Liver (tissue), 9 donors: ENCODE data around the gene KCNA2. TPM values are rescaled to one million over a fixed set of nuclear protein-coding genes. Genes with fewer than 3 reads are reported as not detected.

Source experiments
- DNase-seq: peaks from one replicate; pipeline ENCODE4 v3.0.0-alpha.2; 2017; ENCODE audit warnings: low spot score
- H3K27ac ChIP-seq, 2 donors: one replicate each; pipeline ENCODE4 v1.7.0; 2013; ENCODE audit warnings: inconsistent platforms in 2 of 2, low read length in 2 of 2, control low read depth in 1 of 2, low read depth in 1 of 2, mild to moderate bottlenecking in 1 of 2
- H3K27me3 ChIP-seq, 4 donors: one replicate each; pipeline versions ENCODE4 v1.6.1 to v1.7.0; 2013; ENCODE audit warnings: low read length in 3 of 4, inconsistent platforms in 1 of 4, mild to moderate bottlenecking in 1 of 4, moderate library complexity in 1 of 4; ENCODE audit not compliant: control insufficient read depth in 4 of 4, insufficient read depth in 4 of 4
- H3K36me3 ChIP-seq, 4 donors: one replicate each; pipeline versions ENCODE4 v1.6.1 to v1.7.0; 2013; ENCODE audit warnings: low read length in 3 of 4, mild to moderate bottlenecking in 3 of 4, low read depth in 1 of 4, moderate library complexity in 1 of 4; ENCODE audit not compliant: control insufficient read depth in 4 of 4, insufficient read depth in 3 of 4
- H3K4me1 ChIP-seq, 4 donors: one replicate each; pipeline versions ENCODE4 v1.6.1 to v1.7.0; 2013; ENCODE audit warnings: low read length in 3 of 4, mild to moderate bottlenecking in 3 of 4, moderate library complexity in 1 of 4; ENCODE audit not compliant: control insufficient read depth in 4 of 4, insufficient read depth in 4 of 4
- H3K4me3 ChIP-seq, 3 donors: one replicate each; pipeline versions ENCODE4 v1.6.1 to v1.7.0; 2013; ENCODE audit warnings: low read length in 3 of 3, control low read depth in 1 of 3, low read depth in 1 of 3, mild to moderate bottlenecking in 1 of 3
- H3K9ac ChIP-seq, 2 donors: one replicate each; pipeline ENCODE4 v1.7.0; 2013; ENCODE audit warnings: low read length in 2 of 2, mild to moderate bottlenecking in 2 of 2, moderate library complexity in 2 of 2, control low read depth in 1 of 2, low read depth in 1 of 2
- H3K9me3 ChIP-seq, 4 donors: one replicate each; pipeline versions ENCODE4 v1.6.1 to v1.7.0; 2013; ENCODE audit warnings: low read length in 3 of 4; ENCODE audit not compliant: control insufficient read depth in 4 of 4
- EGR1 ChIP-seq, 2 donors: IDR thresholded peaks; 2 replicates each; pipeline ENCODE4 v1.6.1; 2016 to 2018; ENCODE audit warnings: antibody characterized with exemption in 2 of 2, low read depth in 2 of 2
- FOXA1 ChIP-seq: IDR thresholded peaks from 2 replicates; pipeline ENCODE4 v1.6.1; 2016; ENCODE audit warnings: antibody characterized with exemption
- FOXA2 ChIP-seq: IDR thresholded peaks from 2 replicates; pipeline ENCODE4 v1.6.1; 2016; ENCODE audit warnings: antibody characterized with exemption
- GABPA ChIP-seq, 2 donors: IDR thresholded peaks in 1 of 2; conservative IDR thresholded peaks in 1 of 2; 2 replicates each; pipeline ENCODE4 v1.6.1; 2016; ENCODE audit warnings: antibody characterized with exemption in 2 of 2, mild to moderate bottlenecking in 1 of 2, moderate library complexity in 1 of 2
- HNF4A ChIP-seq, 2 donors: conservative IDR thresholded peaks; 2 replicates each; pipeline ENCODE4 v1.6.1; 2016; ENCODE audit warnings: antibody characterized with exemption in 2 of 2, mild to moderate bottlenecking in 2 of 2
- HNF4G ChIP-seq: IDR thresholded peaks from 2 replicates; pipeline ENCODE4 v1.6.1; 2016; ENCODE audit warnings: antibody characterized with exemption
- JUND ChIP-seq, 2 donors: IDR thresholded peaks; 2 replicates each; pipeline ENCODE4 v1.6.1; 2016; ENCODE audit warnings: antibody characterized with exemption in 2 of 2
- NR2F2 ChIP-seq: IDR thresholded peaks from 2 replicates; pipeline ENCODE4 v1.6.1; 2016; ENCODE audit warnings: antibody characterized with exemption
- RAD21 ChIP-seq, 2 donors: IDR thresholded peaks; 2 replicates each; pipeline ENCODE4 v1.6.1; 2016; ENCODE audit warnings: antibody characterized with exemption in 2 of 2, mild to moderate bottlenecking in 2 of 2
- RXRA ChIP-seq, 2 donors: IDR thresholded peaks; 2 replicates each; pipeline ENCODE4 v1.6.1; 2017 to 2018; ENCODE audit warnings: antibody characterized with exemption in 2 of 2, mild to moderate bottlenecking in 1 of 2
- SP1 ChIP-seq: IDR thresholded peaks from 2 replicates; pipeline ENCODE4 v1.6.1; 2018; ENCODE audit warnings: antibody characterized with exemption, mild to moderate bottlenecking
- TAF1 ChIP-seq: conservative IDR thresholded peaks from 2 replicates; pipeline ENCODE4 v1.6.1; 2016; ENCODE audit warnings: antibody characterized with exemption, mild to moderate bottlenecking
- YY1 ChIP-seq: IDR thresholded peaks from 2 replicates; pipeline ENCODE4 v1.6.1; 2016; ENCODE audit warnings: antibody characterized with exemption, mild to moderate bottlenecking
- WGBS: extraction: QIAGEN DNeasy Blood & Tissue Kit; methylation state at CpG from one replicate; pipeline ENCODE4 v1.1.7; 2013; 5-methylcytosine and 5-hydroxymethylcytosine counted together
- polyA plus RNA-seq, 2 donors: library from polyadenylated mRNA; stranded (reverse) in 1 of 2; unstranded in 1 of 2; fragments of 200-250 nt in 1 of 2; fragments of >200 nt in 1 of 2; fragmentation: Nextera tagmentation in 1 of 2; extraction: Ambion mirVana in 1 of 2; gene quantifications; one replicate each; pipeline versions ENCODE4 v1.2.1 to v1.2.3, GENCODE V29; 2013 to 2015
- total RNA-seq, 2 donors: library from RNA; depleted of rRNA; stranded (reverse); fragments of >200 nt; gene quantifications; one replicate each; pipeline ENCODE4 v1.2.3, GENCODE V29; 2014
- TF ChIP-seq, protein P1 (sequence below): fragments of 150-350 bp; IDR thresholded peaks from 2 replicates; pipeline ENCODE4 v1.5.1; 2017; ENCODE audit warnings: improper control_type of control experiment, low read depth, low read length; ENCODE audit not compliant: missing input control
- TF ChIP-seq, protein P2 (sequence below): IDR thresholded peaks from 2 replicates; pipeline ENCODE4 v1.6.1; 2016; ENCODE audit warnings: antibody characterized with exemption
- TF ChIP-seq, protein P3 (sequence below): IDR thresholded peaks from 2 replicates; pipeline ENCODE4 v1.6.1; 2016; ENCODE audit warnings: antibody characterized with exemption
- TF ChIP-seq, protein P4 (sequence below): IDR thresholded peaks from 2 replicates; pipeline ENCODE4 v1.6.1; 2016; ENCODE audit warnings: antibody characterized with exemption, mild to moderate bottlenecking
- TF ChIP-seq, protein P5 (sequence below): IDR thresholded peaks from 2 replicates; pipeline ENCODE4 v1.6.1; 2016; ENCODE audit warnings: antibody characterized with exemption
- donor health status: healthy.
- donor health status: healthy.
- donor health status: healthy.
- donor health status: healthy.
- donor health status: healthy.

KCNA2 gene
- total and polyA plus RNA-seq, 4 donors = 0.02 to 0.08 TPM; not detected in 2

DNA sequence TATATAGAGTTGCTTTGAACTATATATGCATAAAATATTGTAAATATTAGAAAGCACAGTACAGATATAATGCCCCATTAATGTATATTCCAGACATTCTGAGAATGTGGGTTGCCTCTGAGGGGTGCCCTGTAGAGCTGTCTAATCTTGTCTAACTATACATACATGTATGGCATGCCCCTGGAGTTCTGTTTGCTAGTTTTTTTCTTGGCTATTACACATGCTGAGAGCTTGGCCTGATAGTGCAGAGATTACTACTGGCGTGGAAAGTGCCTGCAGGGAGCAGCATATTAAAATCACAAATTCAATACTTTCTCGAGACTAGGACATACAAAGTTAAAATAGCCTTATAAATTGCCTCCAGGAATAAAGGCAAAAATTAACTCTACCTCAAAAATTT, 44.5 kb upstream of the KCNA2 start (continued):
- TF ChIP-seq, protein P1, sequence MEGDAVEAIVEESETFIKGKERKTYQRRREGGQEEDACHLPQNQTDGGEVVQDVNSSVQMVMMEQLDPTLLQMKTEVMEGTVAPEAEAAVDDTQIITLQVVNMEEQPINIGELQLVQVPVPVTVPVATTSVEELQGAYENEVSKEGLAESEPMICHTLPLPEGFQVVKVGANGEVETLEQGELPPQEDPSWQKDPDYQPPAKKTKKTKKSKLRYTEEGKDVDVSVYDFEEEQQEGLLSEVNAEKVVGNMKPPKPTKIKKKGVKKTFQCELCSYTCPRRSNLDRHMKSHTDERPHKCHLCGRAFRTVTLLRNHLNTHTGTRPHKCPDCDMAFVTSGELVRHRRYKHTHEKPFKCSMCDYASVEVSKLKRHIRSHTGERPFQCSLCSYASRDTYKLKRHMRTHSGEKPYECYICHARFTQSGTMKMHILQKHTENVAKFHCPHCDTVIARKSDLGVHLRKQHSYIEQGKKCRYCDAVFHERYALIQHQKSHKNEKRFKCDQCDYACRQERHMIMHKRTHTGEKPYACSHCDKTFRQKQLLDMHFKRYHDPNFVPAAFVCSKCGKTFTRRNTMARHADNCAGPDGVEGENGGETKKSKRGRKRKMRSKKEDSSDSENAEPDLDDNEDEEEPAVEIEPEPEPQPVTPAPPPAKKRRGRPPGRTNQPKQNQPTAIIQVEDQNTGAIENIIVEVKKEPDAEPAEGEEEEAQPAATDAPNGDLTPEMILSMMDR = no peak
- no peak for TF ChIP-seq HNF4G
- no peak for TF ChIP-seq TAF1
- TF ChIP-seq HNF4A (conservative IDR thresholded peaks at IDR 0.05) = no peak
- TF ChIP-seq GABPA (IDR thresholded peaks at IDR 0.05 in 1 of 2, conservative IDR thresholded peaks at IDR 0.05 in 1 of 2) = no peak
- TF ChIP-seq, protein P2, sequence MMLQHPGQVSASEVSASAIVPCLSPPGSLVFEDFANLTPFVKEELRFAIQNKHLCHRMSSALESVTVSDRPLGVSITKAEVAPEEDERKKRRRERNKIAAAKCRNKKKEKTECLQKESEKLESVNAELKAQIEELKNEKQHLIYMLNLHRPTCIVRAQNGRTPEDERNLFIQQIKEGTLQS = no peak
- TF ChIP-seq FOXA1 = no peak
- TF ChIP-seq NR2F2 = no peak
- TF ChIP-seq RAD21 (IDR thresholded peaks at IDR 0.05) = no peak
- TF ChIP-seq JUND (IDR thresholded peaks at IDR 0.05) = no peak

DNA sequence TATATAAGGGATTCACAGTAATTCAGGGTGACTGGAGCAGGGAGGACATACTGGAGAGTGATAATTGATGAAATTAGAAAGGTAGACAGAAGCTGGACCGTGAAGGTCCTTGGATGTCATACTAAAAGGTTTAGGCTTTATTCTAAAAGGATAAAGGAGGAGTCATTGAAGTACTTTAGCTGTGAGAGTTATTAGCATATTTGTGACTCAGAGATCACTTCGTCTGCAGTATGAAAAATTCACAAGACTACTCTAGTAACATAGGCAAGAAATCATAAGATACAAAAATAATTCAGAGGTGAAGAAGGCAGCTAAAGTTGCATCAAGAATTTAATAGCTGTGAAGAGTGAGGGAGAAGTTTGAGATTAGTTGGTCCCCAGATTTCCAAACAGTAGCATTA, 42.3 kb upstream of the KCNA2 start:
- H3K27me3 ChIP-seq = peaks cover 0 to 6% (median 0%) of the 10 kb centered on the region in 4 donors
- no peaks in the 10 kb centered on the region for H3K4me1 ChIP-seq
- no peak overlapping the region for H3K9ac ChIP-seq
- no peaks in the 10 kb centered on the region for H3K9me3 ChIP-seq
- 45% methylated on average over 2 of the region's 2 CpGs for WGBS
- no peaks in the 10 kb centered on the region for H3K36me3 ChIP-seq
- no peak for DNase-seq
- H3K27ac ChIP-seq = no peak overlapping the region
- no peak overlapping the region for H3K4me3 ChIP-seq
- TF ChIP-seq, protein P3, sequence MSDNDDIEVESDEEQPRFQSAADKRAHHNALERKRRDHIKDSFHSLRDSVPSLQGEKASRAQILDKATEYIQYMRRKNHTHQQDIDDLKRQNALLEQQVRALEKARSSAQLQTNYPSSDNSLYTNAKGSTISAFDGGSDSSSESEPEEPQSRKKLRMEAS = no peak
- TF ChIP-seq TAF1 (no peak), HNF4G (no peak), EGR1 (IDR thresholded peaks at IDR 0.05; ENCODE audit: low read depth in 2 of 2) (no peak), SP1 (no peak), YY1 (no peak), NR2F2 (no peak), FOXA1 (no peak), HNF4A (conservative IDR thresholded peaks at IDR 0.05) (no peak), JUND (IDR thresholded peaks at IDR 0.05) (no peak), RXRA (IDR thresholded peaks at IDR 0.05) (no peak), GABPA (IDR thresholded peaks at IDR 0.05 in 1 of 2, conservative IDR thresholded peaks at IDR 0.05 in 1 of 2) (no peak), FOXA2 (no peak), RAD21 (IDR thresholded peaks at IDR 0.05) (no peak)
- TF ChIP-seq, protein P2 = no peak
- TF ChIP-seq, protein P4, sequence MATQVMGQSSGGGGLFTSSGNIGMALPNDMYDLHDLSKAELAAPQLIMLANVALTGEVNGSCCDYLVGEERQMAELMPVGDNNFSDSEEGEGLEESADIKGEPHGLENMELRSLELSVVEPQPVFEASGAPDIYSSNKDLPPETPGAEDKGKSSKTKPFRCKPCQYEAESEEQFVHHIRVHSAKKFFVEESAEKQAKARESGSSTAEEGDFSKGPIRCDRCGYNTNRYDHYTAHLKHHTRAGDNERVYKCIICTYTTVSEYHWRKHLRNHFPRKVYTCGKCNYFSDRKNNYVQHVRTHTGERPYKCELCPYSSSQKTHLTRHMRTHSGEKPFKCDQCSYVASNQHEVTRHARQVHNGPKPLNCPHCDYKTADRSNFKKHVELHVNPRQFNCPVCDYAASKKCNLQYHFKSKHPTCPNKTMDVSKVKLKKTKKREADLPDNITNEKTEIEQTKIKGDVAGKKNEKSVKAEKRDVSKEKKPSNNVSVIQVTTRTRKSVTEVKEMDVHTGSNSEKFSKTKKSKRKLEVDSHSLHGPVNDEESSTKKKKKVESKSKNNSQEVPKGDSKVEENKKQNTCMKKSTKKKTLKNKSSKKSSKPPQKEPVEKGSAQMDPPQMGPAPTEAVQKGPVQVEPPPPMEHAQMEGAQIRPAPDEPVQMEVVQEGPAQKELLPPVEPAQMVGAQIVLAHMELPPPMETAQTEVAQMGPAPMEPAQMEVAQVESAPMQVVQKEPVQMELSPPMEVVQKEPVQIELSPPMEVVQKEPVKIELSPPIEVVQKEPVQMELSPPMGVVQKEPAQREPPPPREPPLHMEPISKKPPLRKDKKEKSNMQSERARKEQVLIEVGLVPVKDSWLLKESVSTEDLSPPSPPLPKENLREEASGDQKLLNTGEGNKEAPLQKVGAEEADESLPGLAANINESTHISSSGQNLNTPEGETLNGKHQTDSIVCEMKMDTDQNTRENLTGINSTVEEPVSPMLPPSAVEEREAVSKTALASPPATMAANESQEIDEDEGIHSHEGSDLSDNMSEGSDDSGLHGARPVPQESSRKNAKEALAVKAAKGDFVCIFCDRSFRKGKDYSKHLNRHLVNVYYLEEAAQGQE = no peak
- TF ChIP-seq, protein P1 = no peak
- TF ChIP-seq, protein P5, sequence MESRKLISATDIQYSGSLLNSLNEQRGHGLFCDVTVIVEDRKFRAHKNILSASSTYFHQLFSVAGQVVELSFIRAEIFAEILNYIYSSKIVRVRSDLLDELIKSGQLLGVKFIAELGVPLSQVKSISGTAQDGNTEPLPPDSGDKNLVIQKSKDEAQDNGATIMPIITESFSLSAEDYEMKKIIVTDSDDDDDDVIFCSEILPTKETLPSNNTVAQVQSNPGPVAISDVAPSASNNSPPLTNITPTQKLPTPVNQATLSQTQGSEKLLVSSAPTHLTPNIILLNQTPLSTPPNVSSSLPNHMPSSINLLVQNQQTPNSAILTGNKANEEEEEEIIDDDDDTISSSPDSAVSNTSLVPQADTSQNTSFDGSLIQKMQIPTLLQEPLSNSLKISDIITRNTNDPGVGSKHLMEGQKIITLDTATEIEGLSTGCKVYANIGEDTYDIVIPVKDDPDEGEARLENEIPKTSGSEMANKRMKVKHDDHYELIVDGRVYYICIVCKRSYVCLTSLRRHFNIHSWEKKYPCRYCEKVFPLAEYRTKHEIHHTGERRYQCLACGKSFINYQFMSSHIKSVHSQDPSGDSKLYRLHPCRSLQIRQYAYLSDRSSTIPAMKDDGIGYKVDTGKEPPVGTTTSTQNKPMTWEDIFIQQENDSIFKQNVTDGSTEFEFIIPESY = no peak
